T-helper 1 cell treated with Interleukin-12 subunit alpha and Interleukin-12 subunit beta and Interleukin-4 antibody, amounts not matched to agents 30 μg/mL and 1 μg/mL, for 36 hours (primary cell): ENCODE data around the gene NOL9.

Experiments
- H3K27ac Mint-ChIP-seq: one replicate; pipeline ENCODE4 v1.8.0; 2021; ENCODE audit warnings: mild to moderate bottlenecking, mixed read lengths
- H3K27me3 Mint-ChIP-seq: one replicate; pipeline ENCODE4 v1.8.0; 2021; ENCODE audit warnings: low read depth, mixed read lengths
- H3K36me3 Mint-ChIP-seq: one replicate; pipeline ENCODE4 v1.8.0; 2021; ENCODE audit warnings: low read depth, mixed read lengths
- H3K4me1 Mint-ChIP-seq: one replicate; pipeline ENCODE4 v1.8.0; 2021; ENCODE audit warnings: low read depth, mixed read lengths
- H3K4me3 Mint-ChIP-seq: one replicate; pipeline ENCODE4 v1.8.0; 2021; ENCODE audit warnings: mild to moderate bottlenecking, moderate library complexity, mixed read lengths
- H3K9me3 Mint-ChIP-seq: one replicate; pipeline ENCODE4 v1.8.0; 2021; ENCODE audit warnings: mixed read lengths

Gene NOL9

DNA sequence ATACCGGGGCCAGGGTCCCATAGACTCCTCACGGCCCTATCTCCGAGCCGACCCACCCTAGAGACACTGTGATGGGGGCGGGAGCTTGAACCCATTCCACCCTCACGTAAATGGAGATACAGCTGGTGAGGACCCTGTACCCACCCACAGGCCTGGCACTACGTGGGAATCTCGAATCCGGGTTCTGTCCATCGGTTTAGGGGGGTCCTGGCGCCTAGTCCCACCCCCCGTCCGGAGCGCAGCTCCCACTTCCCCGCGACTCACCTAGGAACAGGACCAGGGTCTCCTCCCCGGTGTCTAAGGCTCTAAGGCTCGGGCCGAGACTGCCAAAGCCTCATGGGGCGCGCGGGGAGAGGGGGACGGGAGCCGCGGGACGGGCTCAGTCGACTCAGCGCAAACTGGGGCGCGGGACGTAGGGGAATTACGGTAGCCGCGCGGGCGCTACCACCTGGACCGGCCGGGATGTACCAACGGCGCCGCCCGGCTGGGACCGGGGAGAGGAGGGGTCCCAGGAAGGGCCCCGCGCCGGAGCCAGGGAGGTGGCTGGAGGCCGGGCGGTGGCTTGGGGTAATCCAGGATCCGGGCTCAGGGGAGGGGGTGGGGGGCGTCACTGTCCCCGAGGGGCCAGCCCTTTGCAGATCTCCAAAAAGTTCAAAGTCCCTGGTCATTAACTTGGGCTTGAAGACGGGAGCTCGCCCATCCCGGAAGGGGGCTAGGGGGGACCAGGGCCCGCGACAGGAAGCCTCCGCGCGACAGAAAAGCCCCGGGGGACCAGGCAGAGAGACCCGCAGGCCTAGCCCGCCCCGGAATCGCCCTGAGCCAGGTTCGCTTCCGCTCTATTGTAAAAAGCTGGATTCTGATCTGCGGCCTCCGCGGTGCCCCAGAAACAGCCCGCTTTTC is 63.9 kb downstream of the NOL9 start:
- H3K27ac Mint-ChIP-seq = peak overlapping the region; percentile 70
- peaks cover 30% of the 10 kb centered on the region for H3K27me3 Mint-ChIP-seq
- peak overlapping the region; percentile 78 for H3K4me3 Mint-ChIP-seq
- H3K36me3 Mint-ChIP-seq = no peaks in the 10 kb centered on the region
- H3K9me3 Mint-ChIP-seq = no peaks in the 10 kb centered on the region
- H3K4me1 Mint-ChIP-seq = peaks cover 13% of the 10 kb centered on the region

DNA sequence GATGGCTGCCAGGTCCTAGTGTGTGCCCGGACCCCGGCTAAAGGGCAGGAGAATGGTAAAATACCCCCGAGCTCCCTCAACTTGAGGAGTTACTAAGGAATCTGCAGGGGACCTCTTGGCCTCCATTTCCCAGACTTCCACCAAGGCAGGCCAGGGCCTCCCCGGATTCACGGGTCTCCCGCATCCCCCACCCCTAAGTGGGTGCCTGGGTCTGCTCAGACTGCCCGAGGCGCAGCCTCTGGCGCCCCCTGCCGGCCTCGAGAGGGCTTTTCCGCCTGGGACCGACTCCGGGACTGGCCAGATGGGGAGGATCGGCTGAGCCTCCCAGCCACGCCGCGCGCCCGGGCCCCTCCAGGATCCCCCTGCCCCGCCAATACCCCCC is 64.5 kb downstream of the NOL9 start:
- Mint-ChIP-seq H3K36me3 (no peaks in the 10 kb centered on the region), H3K9me3 (no peaks in the 10 kb centered on the region), H3K27ac (peak overlapping the region; percentile 70), H3K27me3 (peaks cover 30% of the 10 kb centered on the region), H3K4me3 (peak overlapping the region; percentile 78), H3K4me1 (peaks cover 13% of the 10 kb centered on the region)

DNA sequence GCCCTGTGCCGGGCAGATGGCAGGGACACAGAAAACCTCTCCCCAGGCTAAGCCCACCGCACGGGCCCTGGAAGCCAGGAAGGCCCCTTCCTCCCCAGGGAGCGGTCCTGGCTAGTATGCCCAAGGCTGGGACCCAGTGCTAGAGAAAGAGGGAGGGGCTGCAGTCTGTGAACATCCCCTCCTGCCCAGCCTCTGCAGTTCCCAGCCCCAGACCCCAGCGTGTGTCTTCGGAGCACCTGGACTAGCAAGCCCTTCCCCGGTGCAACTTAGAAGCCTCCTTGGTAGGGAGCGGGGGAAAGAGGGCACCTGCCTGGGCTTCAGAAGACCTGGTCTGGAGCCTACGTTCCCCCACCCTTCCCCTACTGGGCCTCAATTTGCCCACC is 64.9 kb downstream of the NOL9 start:
- H3K36me3 Mint-ChIP-seq = no peaks in the 10 kb centered on the region
- H3K27me3 Mint-ChIP-seq = peaks cover 30% of the 10 kb centered on the region
- peak overlapping the region; percentile 78 for H3K4me3 Mint-ChIP-seq
- no peak overlapping the region for H3K27ac Mint-ChIP-seq
- H3K9me3 Mint-ChIP-seq = no peaks in the 10 kb centered on the region
- peaks cover 13% of the 10 kb centered on the region for H3K4me1 Mint-ChIP-seq

DNA sequence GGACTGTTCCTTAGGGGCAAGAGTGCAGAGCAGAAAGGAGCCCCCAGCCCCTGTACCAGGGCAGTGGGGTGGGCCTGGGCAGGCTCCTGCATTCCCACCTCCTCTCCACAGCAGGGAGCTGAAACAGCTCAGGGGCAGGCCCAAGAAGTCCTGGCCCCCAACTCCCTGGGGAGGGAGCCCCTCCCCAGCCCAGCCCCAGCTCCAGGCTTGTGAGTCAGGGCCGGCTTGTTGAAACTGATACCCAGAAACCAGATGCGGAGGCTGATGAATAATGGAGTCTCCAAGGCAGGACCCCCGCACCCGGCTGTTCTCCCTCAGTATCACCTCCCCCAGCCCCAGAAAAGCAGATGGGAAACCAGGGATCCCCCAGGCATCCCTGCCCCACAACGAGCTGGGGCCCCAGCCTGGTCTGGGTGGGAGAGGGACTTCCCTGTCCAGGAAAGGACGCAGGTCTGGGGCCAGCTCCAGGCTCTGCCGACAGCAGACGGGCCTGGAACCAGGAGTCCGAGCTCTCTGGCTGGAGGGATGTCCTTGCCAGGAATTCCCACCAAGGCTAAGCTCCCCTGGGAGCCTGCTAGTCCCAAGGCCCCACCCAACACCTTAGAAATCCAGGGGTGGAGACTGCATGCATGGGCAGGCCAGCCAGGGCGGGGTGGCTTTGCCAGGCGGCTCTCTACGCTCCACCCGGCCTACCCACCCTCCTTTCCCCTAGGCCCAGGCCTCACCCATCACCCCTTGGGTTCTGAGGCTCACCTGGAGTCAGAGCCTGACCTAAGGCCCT is 65.5 kb downstream of the NOL9 start:
- peaks cover 36% of the 10 kb centered on the region for H3K27me3 Mint-ChIP-seq

DNA sequence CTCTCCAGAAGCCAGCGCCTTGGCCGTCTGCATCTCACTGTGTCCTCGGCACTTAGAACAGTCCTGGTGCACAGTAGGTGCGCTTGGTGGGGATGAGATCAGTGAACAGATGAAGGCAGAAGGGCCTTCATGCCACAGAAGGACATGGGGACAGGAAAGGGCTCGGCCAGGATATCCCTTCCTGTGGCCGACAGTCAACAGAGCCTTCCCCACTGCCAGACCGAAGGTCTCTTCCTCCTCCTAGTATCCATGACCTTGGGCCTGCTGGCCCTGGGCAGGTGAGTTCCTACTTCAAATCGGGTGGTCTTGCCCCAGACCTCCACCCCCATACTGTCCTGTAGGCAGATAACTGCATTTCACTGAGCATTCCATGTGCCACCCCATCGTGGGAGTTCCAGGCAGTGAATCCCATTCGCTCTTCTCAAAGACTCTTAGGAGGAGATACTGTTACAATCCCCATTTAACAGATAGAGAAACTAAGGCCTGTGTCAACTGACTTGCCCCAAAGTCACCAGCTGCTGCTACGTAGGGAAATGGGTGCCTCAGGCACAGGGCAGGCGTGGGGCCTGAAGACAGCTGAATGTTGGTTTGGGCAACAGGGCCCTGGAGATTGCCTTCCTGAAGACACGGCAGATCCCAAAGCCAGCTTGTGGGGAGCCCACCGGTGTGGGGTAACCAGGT is 66.4 kb downstream of the NOL9 start:
- Mint-ChIP-seq H3K9me3 (no peaks in the 10 kb centered on the region), H3K4me1 (peaks cover 13% of the 10 kb centered on the region), H3K27ac (no peak overlapping the region), H3K4me3 (no peak overlapping the region), H3K36me3 (no peaks in the 10 kb centered on the region), H3K27me3 (peaks cover 44% of the 10 kb centered on the region)

More for the DNA sequence above, 65.5 kb downstream of the NOL9 start:
- Mint-ChIP-seq H3K4me1 (peaks cover 13% of the 10 kb centered on the region), H3K9me3 (no peaks in the 10 kb centered on the region), H3K4me3 (no peak overlapping the region), H3K36me3 (no peaks in the 10 kb centered on the region), H3K27ac (no peak overlapping the region)

DNA sequence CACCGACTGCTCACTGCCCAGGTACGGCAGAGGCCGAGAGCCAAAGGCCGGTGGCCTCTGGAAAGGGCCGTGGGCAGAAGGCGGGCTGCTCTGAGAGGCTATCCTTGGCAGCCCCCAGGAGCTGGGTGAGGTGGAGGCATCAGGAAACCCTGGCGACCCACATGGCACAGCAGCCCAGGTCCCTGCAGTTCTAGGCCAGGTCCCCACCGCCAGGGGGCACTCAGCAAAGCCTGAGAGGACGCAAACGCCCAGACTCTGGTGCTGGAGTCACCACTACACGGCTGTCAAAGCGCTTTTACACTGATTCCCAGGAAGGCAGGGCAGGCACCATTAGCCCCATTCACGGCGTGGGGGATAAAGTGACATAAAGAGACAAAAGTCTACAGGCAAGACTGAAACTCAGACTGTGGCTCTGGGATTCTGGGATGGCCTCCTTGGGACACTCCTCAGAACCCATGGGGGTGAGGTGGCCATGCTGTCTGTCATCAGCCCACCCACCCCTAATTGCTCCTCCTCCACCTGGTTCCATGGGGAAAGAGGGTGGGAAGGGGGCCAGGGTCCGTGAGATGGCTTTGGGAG is 67.8 kb downstream of the NOL9 start:
- Mint-ChIP-seq H3K4me3 (no peak overlapping the region), H3K27me3 (peaks cover 54% of the 10 kb centered on the region), H3K4me1 (peaks cover 10% of the 10 kb centered on the region), H3K36me3 (no peaks in the 10 kb centered on the region), H3K9me3 (no peaks in the 10 kb centered on the region), H3K27ac (no peak overlapping the region)

DNA sequence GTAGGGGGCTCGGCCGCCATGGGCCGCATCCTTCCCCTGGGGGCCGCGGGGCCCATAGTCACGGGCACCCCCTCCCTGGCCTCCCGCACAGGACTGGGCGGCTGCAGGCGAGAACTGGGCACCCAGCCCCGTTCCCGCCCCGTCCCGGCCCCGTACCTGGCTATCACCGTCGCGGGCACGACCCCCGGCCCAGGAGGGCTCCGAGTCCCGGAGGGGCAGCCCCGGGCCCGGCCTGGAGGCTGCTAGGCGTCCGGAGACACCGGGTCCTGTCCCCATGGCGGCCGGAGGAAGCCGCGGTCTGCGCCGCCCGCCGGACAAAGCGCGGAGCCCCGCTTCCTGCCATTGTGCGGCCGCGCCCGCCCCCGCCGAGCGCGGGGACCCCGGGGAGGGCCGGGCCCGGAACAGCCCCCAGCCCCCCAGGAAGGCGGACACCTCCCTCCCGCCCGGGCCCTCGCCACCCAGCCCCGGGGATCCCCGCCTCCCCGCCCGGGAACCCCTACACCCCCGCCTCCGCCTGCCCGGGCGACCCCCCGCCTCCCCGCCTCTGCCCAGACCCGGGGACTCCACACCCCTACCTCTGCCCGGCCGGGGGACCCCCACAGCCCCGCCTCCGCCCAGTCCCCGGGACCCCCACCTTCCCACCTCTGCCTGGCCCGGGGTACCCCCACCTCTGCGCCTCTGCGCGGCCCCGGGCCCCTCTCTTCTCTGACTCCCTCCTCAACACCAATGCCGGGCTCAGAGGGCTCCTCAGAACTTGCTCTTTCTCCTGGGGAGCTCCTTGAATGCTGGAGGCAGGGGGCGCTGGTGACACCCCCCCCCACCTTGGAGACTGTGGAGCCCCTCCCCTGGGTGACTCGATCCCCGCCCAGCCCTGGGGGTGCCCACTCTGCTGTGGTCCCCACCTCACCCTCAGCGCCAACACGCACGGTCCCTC is 68.9 kb downstream of the NOL9 start:
- H3K4me1 Mint-ChIP-seq = peaks cover 7% of the 10 kb centered on the region
- no peaks in the 10 kb centered on the region for H3K36me3 Mint-ChIP-seq
- no peak overlapping the region for H3K4me3 Mint-ChIP-seq
- no peaks in the 10 kb centered on the region for H3K9me3 Mint-ChIP-seq
- H3K27ac Mint-ChIP-seq = no peak overlapping the region
- H3K27me3 Mint-ChIP-seq = peaks cover 57% of the 10 kb centered on the region

DNA sequence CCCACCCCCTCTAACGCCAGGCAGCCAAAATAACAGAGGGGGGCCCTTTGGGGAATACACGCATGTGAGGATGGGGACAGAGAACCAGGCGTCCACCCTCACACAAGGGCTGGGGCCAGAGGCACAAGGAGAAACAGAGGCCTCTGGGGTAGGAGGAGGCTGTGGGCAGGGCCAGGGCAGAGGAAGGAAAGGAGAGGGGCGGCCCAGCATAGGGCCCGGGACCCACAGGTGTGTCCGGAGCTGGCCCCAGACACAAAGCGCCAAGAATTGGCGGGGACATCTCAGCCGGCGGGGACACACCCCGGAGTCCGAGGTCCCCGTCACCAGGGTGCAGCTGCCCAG is 69.5 kb downstream of the NOL9 start:
- Mint-ChIP-seq H3K4me3 (no peak overlapping the region), H3K4me1 (peaks cover 7% of the 10 kb centered on the region), H3K9me3 (no peaks in the 10 kb centered on the region), H3K36me3 (no peaks in the 10 kb centered on the region), H3K27me3 (peaks cover 58% of the 10 kb centered on the region), H3K27ac (no peak overlapping the region)

DNA sequence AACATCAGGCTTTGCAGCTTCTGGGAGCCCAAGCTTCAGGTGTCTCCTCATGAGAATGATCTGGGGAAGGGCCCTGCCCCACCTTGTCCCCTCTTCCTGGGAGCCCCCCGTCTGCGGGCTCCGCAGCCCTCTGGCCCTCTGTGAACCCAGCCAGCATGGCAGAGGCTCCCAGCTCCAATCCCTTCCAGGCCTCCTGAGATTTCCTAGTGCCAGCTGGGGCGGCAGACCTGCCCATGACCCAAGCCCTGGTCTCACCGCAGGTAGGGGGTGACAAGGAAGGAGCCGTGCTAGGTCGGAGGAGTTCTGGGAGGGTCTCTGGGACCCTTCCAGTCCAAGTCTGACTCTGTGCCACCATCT is 70.6 kb downstream of the NOL9 start:
- H3K4me3 Mint-ChIP-seq = no peak overlapping the region
- no peak overlapping the region for H3K27ac Mint-ChIP-seq
- no peaks in the 10 kb centered on the region for H3K9me3 Mint-ChIP-seq
- H3K4me1 Mint-ChIP-seq = peaks cover 7% of the 10 kb centered on the region
- peaks cover 61% of the 10 kb centered on the region for H3K27me3 Mint-ChIP-seq
- H3K36me3 Mint-ChIP-seq = no peaks in the 10 kb centered on the region

DNA sequence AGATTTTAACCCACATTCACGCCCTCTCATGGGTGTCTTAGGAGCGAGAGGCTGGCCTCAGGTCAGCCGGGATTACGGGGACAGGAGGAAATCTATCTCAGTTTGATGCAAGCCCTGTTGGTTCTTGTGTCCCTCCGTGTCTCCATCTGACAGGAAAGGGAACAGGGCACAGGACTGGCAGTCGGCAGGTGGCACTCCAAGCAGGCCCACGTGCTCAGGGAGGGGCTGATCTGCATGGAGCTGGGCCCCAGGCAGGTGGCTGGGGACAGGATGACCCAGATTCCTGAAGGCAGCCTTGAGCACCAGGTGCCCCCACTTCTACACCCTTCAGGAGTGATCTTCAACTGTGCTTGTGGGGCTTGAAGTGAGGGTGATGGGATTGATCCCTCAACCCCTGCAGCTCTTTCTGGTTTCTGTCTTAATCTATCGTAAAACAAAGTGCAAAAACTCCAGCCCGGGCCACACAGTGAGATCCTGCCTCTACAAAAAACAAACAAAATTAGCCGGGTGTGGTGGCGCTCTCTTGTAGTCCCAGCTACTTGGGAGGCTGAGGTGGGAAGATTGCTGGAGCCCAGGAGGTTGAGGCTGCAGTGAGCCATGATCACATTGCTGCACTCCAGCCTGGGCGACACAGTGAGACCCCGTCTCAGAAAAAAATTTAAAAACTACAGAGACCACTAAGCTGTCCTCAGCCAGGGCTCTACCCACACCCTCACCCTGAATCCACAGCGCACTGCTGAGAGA is 71.1 kb downstream of the NOL9 start:
- H3K27me3 Mint-ChIP-seq = peaks cover 61% of the 10 kb centered on the region
- H3K36me3 Mint-ChIP-seq = no peaks in the 10 kb centered on the region
- no peak overlapping the region for H3K4me3 Mint-ChIP-seq
- H3K9me3 Mint-ChIP-seq = no peaks in the 10 kb centered on the region
- peaks cover 7% of the 10 kb centered on the region for H3K4me1 Mint-ChIP-seq
- H3K27ac Mint-ChIP-seq = no peak overlapping the region

DNA sequence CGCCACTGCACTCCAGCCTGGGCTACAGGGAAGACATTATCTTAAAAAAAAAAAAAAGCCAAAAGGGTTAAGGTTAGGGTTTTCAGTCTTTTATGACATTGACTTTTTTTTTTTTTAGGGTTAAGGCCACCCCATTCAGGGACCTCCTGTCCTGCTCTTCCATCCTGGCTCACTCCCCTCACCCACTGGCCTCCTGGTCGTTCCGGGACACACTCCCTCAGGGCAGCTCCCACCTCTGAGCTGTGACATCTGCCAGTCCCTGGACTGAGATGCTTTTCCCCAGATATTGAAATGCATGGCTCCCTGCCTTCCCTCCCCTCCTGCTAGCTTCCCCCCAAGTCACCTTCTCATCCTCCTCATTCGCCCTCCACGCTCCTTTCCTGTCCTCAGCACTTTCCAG is 72.5 kb downstream of the NOL9 start:
- Mint-ChIP-seq H3K27me3 (peaks cover 48% of the 10 kb centered on the region), H3K4me3 (no peak overlapping the region), H3K36me3 (no peaks in the 10 kb centered on the region), H3K9me3 (no peaks in the 10 kb centered on the region), H3K27ac (no peak overlapping the region), H3K4me1 (peaks cover 7% of the 10 kb centered on the region)

DNA sequence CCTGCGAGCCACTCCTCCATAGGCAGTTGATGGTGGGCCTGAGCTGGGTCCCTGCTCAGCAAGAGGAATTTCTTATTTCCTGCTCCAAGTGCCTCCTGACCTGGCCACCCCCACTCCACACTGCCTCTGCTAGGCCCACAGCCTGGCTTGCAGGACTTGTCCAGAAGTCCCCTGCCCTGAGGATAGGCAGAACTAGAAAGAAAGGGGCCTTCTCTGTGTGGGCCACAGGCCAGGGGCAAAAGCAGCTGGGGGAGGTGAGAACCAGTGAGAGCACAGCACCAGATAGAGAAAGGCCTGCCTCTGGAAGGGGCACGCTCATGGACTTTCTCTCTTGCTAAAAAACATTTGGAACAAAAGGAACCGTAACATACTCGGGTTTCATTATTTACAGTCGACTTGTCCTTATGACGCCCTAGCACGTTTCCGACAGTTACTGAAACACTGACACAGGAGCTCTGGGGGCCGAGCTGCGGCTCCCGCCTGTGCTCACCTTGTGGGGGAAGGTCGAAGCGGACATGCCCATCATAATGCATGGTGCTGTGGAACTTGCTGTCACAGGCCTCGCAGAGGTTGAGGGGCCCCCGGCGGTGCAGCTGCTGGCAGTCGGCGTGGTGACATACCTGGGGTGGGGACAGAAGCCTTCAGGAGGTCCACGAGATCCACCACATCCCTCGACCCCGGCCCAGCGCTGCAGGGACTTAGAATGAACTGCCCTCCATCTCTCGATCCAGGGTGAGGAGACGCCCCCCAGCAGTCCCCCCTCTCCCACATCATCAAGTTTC is 77.1 kb downstream of the NOL9 start:
- Mint-ChIP-seq H3K36me3 (no peaks in the 10 kb centered on the region), H3K27ac (no peak overlapping the region), H3K4me3 (no peak overlapping the region), H3K27me3 (peaks cover 11% of the 10 kb centered on the region), H3K4me1 (peaks cover 2% of the 10 kb centered on the region), H3K9me3 (no peaks in the 10 kb centered on the region)

DNA sequence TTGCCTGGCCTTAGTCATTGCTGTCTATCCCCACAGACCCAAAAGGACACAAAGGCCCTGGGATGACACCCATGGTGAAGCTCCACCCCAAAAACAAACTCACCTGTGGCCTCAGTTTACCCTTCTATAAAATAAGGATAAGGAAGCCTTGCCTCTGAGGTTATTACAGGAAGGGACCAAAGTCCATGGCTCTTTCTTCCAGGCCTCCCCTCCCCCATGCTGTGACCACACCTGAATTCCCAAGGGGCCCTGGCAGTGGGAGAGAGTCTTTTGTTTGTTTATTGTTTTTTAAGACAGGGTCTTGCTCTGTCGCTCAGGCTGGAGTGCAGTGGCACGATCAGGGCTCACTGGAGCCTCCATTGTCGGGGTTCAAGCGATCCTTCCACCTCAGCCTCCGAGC is 77.8 kb downstream of the NOL9 start:
- Mint-ChIP-seq H3K4me3 (no peak overlapping the region), H3K27ac (no peak overlapping the region), H3K36me3 (no peaks in the 10 kb centered on the region), H3K9me3 (no peaks in the 10 kb centered on the region), H3K27me3 (peaks cover 7% of the 10 kb centered on the region), H3K4me1 (peaks cover 2% of the 10 kb centered on the region)
